NCI-H1048 (cell line): ENCODE measurements around the gene ZBTB38.
A peak's percentile ranks its signal among the peaks of the same experiment; 100 is the strongest.

Experiments
- DNase-seq: peaks from one replicate; lab custom pipeline; 2025; lab: John Stamatoyannopoulos, UW

The ZBTB38 gene

GRCh38 chr3:141366285-141367037 lies 1.8 kb upstream of the ZBTB38 start:
- DNase-seq: no peak

- no peak for DNase-seq
These were observed 1.1 kb upstream of the ZBTB38 start for GRCh38 chr3:141367038-141367730.

- no peak for DNase-seq
These were observed 856 bp downstream of the ZBTB38 start for GRCh38 chr3:141368925-141369794.

DNA sequence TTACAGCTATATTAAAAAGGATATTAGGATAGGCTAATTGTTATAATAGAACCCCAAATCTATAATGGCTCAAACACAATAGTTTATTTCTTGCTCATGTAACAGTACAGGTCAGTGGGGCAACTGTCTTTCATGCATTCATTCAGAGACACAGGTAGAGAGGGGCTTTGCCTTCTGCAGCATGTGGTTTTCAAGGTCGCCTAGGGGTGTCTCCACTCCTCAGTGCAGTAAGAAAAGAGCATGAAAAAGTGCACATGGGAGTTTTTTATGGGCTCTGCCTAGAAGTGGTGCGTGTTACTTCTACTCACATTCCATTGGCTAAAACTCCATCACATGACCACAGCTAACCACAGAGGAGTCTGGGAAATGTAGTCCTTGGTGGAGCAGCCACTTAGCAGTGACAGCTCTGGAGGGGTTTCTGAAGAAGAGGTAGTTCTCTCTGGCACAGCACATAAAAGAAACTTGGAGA lies 1.8 kb downstream of the ZBTB38 start:
- DNase-seq: peak; percentile 44

DNA sequence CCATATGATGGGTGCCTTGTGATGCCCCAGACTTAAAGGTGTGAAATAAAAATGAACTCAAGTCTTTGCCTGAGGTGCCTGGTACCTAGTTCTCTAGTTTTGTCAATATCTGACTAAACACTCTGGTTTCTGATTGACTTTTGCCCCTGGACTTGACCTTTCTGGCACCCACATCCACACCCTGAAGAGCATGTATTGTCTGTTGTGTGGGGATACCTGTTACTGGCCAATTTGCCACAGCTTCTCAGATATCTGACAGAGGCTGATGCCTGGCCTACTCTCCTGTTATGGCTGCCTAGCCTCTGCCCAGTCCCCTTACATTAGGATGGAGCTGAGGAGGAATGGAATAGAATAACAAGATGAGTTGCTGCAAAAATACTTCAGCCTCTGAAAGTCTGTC lies 3.6 kb downstream of the ZBTB38 start:
- DNase-seq: no peak

GRCh38 chr3:141372656-141373055 lies 4.4 kb downstream of the ZBTB38 start:
- DNase-seq: no peak

DNA sequence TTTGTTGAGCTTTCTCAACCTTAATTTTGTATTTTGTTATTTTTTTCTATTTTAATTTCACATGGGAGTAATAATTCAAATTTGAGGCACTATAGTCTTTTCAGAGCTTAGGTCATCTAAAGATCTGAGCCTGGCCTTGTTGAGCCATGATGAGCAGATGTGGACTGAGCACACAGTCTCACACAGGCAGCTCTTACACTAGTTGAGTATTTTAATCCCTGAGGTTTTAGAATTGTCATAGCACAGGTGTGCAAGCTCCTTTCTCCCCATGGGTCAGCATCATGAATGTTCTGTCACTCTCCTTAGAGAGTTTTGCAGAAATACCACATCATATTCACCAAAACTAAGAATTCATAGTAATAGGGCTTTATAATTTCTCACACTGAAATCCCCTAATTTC lies 4.9 kb downstream of the ZBTB38 start:
- DNase-seq: no peak

DNA sequence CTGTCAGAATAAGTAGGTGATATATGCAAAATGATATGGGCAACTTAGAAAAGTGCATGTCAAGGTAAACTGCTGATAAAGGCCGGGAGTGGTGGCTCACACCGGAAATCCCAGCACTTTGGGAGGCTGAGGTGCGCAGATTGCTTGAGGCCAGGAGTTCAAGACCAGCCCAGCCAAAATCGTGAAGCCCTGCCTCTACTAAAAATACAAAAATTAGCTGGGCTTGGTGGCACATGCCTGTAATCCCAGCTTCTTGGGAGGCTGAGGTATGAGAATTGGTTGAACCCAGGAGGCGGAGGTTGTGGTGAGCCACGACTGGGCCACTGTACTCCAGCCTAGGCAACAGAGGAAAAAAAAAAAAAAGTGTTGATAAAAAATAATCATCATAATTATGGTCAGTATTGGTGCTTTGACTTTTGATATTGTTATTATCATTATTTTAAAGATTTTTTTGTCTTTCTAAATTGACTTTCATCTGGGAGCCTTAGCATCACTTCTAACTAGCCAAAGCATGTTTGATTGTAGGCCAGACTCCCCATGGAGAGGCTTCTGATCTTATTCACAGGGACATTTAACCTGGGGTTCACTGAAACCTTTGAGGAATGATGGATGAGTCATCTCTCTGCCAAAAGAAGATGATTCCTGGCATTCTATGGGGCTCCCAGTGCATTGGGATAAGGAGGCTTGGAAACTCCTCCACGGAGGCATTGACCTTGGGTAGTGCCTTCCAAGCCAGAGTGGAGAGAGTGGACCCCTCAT lies 5.6 kb downstream of the ZBTB38 start:
- DNase-seq: no peak

DNA sequence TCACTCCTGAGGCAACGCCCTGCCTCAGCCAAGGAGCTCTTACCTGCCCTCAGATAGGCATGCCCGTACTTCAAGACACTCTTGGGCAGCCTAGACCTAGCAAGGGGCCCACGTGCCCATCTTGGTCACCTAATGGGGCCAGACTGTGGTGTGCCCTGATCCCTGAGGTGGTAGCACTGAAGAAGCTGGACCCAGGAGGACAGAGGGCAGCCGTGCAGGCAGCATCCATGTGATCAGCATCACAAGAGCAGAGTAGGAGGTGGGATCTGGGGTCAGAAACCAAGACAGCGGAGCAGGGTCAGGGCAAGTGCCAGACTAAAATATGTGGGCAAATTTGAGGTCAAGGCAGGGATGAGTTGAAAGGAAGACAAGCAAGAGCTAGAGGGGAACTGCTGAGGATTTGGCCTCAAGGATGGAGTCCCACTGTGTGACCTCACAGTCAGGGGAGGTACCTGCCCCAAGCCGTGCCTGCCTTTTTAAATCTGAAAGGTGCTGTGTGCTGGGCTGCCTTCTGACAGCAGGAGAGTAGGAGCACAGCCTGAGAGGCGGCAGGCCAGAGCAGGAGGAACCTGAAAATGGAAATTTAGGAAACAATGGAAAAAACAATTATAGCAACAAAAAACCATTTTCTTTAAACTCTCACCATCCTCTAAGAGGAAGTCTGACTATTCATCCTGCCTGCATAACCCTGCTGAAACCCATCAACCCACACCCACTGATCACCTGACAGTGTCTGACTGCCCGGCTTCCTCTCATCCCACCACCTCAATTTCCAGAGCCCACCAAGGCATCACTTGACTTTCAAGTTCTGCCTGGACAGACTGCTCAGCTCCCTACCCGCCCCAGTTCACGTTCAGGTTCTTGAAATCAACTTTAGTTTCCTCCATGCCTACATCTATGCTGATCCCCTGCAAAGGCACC lies 7.3 kb downstream of the ZBTB38 start:
- DNase-seq: no peak

GRCh38 chr3:141377377-141377776 lies 9.1 kb downstream of the ZBTB38 start:
- no peak for DNase-seq

DNA sequence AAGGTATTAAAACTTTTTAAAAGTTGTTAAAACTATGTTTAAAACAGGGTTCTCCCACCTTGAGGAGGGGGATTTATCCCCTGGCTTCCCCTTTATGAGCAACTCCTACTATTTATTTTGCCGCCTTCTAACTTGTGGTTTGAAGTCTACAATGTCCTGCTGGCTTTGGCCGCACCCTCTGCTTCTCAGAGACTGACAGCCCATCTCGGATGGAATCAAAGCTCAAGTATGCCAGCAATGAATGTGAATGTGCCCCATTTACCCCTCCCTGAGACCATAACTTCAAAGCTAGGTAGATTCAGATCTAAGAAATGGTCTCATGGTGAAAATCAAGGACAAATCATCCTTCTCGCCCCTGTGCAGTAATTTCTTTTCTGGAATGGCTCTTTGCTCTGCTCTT lies 10.3 kb downstream of the ZBTB38 start:
- DNase-seq: no peak

DNA sequence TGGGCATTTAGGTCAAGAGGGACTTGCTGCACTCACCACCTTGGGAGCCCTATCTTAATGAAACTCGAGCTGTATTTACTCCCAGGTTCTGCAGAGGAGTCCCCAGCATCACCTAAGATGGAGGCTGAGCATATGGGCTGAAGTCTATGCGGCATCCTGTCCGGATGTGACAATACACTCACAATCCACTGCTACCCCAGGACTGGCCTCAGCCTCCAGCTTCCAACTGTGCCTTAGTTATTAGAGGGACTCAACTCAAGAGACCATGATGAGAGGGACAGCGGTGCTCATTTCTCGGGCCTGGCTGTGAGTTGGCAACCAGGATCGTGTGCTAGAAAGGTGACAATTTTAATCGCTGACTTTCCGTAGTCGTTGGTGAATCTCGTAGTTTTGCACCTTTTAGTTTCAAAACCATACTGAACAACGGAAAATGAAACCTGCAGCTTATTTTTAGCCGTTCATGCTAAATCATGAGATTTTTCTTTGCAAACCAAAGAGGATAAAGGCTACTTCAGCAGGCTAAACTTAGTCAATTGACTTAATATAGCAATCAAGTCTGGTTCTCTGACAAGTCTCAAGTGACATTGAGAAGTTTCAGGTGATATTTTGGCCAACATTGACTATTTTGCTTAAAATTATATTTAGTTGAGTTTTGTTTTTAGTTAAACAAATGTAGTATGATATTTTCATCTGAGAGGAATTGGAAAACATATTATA lies 11.1 kb downstream of the ZBTB38 start:
- DNase-seq: no peak

DNA sequence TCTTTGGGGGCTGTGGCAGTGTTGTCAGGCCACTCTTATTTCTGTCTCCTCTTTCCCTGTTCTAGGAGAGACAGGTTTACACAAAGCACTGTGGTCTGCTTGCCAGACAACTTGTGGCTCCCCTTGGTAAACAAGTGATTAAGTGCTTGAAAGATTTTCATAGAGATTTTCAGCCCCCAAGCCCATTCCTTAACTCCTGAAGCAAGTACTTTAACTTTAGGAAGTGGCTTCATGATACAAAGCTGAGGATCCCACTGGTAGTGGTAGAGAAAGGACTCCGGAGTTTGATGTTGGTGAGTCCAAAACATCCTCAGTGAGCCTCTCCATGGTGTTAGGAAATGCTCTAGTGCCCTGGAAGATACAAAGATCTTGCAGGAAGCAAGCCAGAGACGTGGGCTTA lies 12.0 kb downstream of the ZBTB38 start:
- no peak for DNase-seq

- no peak for DNase-seq
These were observed 12.7 kb downstream of the ZBTB38 start for GRCh38 chr3:141380987-141381386.

- DNase-seq: no peak
These were observed 14.3 kb downstream of the ZBTB38 start for GRCh38 chr3:141382571-141382970.

DNA sequence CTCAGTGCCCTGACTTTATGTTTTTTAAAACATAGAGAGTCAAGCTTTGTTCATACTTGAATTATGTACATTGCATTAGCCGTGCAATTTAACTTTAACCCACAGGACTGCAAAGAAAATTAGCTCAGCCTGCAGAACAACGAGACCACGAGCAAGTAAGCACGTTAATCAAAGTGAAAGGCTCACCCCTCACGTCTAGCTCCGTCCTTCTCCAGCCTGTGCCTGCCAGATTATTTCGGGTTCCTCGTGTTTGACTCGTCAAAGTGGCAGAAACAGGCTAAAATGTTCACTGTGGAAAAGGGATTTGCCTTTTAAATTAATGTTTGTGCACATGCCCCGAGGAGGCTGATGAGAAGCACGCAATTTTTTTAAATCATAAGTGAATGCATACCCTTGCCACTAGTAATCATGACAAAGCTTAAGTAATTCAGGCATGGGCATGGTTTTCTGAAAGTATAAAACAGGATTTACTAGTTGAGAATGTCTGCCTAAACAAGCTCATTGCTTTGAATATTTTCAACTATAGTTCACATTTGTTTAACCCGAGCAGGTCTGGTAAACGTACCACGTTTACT lies 15.3 kb downstream of the ZBTB38 start:
- no peak for DNase-seq

GRCh38 chr3:141384157-141384556 lies 15.9 kb downstream of the ZBTB38 start:
- DNase-seq: no peak

DNA sequence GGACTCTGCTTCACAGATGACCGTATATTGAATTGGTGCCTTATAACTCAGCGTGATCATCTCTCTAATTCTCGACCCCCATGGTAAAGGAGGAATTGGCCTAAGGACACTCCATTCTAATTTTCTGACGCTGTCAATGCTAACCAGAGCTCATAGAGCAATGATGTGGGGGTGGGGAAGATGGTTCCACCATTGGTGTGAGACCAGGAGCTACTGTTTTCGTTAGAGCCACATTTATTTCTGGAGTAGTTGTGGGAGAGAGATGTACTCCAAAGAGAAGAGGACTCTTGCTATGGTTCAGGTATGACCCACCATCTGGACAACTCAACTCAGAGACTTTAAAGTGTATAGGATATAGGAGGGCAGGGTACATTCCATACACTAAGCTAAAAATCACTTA lies 16.3 kb downstream of the ZBTB38 start:
- no peak for DNase-seq

- no peak for DNase-seq
These were observed 17.3 kb downstream of the ZBTB38 start for GRCh38 chr3:141385406-141386125.
